ENCODE results near the gene HECA.
A peak's percentile ranks its signal among the peaks of the same experiment; 100 is the strongest.

HECA gene

DNA sequence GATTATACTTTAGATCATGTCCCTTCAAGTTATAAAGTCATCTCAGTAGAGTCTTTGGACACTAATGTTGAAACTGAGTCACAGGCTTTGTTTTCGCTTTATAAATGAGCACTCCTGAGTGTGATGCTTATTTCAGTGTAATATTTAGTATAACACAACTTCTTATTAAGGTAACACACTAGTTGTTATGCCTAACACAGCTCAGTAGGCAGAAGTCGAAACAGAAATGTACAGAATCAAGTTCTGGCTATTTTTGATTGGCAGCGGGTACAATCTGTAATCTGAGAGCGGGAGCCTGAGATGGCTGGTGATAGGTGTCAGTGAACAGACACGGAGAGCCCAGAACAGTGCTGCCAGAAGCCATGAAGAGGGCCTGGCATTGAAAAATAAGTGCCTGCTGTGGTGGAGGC, 11.4 kb downstream of the HECA start:
- TF ChIP-seq, protein P1, sequence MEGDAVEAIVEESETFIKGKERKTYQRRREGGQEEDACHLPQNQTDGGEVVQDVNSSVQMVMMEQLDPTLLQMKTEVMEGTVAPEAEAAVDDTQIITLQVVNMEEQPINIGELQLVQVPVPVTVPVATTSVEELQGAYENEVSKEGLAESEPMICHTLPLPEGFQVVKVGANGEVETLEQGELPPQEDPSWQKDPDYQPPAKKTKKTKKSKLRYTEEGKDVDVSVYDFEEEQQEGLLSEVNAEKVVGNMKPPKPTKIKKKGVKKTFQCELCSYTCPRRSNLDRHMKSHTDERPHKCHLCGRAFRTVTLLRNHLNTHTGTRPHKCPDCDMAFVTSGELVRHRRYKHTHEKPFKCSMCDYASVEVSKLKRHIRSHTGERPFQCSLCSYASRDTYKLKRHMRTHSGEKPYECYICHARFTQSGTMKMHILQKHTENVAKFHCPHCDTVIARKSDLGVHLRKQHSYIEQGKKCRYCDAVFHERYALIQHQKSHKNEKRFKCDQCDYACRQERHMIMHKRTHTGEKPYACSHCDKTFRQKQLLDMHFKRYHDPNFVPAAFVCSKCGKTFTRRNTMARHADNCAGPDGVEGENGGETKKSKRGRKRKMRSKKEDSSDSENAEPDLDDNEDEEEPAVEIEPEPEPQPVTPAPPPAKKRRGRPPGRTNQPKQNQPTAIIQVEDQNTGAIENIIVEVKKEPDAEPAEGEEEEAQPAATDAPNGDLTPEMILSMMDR (IDR thresholded peaks at IDR 0.05; ENCODE audit: control insufficient read depth, extremely low read depth, insufficient read depth) = no peak
- DNase-seq (ENCODE audit: low read depth) = no peak
- no peak overlapping the region for H3K4me3 ChIP-seq (ENCODE audit: low read depth, low read length)

DNA sequence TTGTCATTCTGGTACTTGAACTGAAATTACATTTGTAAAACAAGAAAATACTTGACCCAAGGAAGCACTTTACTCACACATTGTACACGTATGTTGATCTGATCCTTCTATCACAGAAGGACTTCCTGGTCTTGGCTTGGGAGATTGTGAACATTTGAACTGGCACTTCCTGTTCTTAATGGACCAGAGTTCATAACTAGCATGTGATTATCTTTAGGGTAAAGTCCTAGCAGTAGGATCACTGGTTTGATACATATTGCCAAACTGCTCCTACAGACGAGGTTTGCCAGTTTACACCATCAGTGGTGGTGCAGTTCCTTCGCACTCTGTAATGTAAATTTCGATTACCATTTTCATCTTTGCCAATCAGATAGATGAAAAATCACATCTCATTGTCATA, 12.7 kb downstream of the HECA start:
- DNase-seq (ENCODE audit: low read depth) = peak; percentile 27
- TF ChIP-seq, protein P1 (IDR thresholded peaks at IDR 0.05; ENCODE audit: control insufficient read depth, extremely low read depth, insufficient read depth) = no peak
- H3K4me3 ChIP-seq (ENCODE audit: low read depth, low read length) = no peak overlapping the region

GRCh38 chr6:139148557-139149235, 13.8 kb downstream of the HECA start:
- no peak overlapping the region for H3K4me3 ChIP-seq (ENCODE audit: low read depth, low read length)
- DNase-seq (ENCODE audit: low read depth) = no peak
- TF ChIP-seq, protein P1 (IDR thresholded peaks at IDR 0.05; ENCODE audit: control insufficient read depth, extremely low read depth, insufficient read depth) = no peak

- no peak for DNase-seq (ENCODE audit: low read depth)
- TF ChIP-seq, protein P1 (IDR thresholded peaks at IDR 0.05; ENCODE audit: control insufficient read depth, extremely low read depth, insufficient read depth) = no peak
- H3K4me3 ChIP-seq (ENCODE audit: low read depth, low read length) = no peak overlapping the region
These were observed 14.5 kb downstream of the HECA start for GRCh38 chr6:139149383-139149782.

DNA sequence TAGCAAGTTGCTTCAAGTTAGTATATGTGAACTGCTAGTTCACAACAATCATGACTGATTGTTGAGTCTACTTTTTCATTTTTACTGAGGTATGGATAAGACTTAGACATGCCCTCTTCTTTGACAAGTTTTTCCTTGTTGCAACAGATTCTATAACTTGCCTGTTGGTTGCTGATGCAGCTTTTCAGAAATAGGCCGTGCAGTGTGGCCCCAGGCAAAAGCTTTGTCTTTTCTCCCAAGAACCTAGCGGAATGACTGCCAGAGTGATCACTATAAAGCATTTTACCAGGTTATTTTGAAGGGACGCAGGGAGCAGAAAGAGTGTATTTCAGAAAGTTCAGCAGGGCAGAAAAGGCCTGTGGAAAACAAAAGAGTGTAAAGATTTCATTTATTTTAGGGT, 16.0 kb downstream of the HECA start:
- TF ChIP-seq, protein P1 (IDR thresholded peaks at IDR 0.05; ENCODE audit: control insufficient read depth, extremely low read depth, insufficient read depth) = no peak
- DNase-seq (ENCODE audit: low read depth) = no peak
- no peak overlapping the region for H3K4me3 ChIP-seq (ENCODE audit: low read depth, low read length)

DNA sequence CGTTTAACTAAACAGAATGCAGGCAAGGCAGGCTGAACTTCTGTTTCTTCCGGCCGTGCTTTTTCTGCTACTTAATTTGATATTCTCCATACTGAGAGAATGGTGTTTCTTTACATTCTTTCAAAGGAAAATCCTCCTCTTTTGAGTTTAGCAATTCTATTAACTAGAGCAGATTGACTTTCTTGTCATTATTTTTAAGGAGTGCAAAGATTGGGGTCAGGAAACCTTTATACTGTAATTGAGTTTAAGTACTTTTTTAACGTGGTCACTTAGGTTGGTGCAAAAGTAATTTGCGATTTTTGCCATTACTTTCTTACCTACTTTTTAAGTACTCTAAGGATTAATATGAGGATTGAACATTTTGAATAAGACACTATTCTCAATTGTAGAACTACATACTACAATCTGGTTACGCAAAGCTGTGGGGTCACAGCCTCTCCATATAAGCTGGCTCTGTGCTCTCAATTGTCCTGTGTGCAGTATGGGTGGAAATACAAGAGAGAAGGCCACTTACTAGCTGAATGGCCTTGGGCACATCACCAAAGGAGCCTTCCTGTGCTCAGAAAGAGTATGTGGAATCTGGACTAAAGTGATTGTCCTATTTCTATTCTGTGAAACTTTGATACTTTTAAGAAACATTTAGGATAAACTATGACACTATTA, 16.7 kb downstream of the HECA start:
- H3K4me3 ChIP-seq (ENCODE audit: low read depth, low read length) = no peak overlapping the region
- TF ChIP-seq, protein P1 (IDR thresholded peaks at IDR 0.05; ENCODE audit: control insufficient read depth, extremely low read depth, insufficient read depth) = no peak
- no peak for DNase-seq (ENCODE audit: low read depth)
